GM12878 (cell line): Measurements from ENCODE around the gene CD96.

Experiments
- ATF7 ChIP-seq: fragments of 450-650 bp; IDR thresholded peaks from 2 replicates; pipeline ENCODE4 v1.6.1; 2016; ENCODE audit warnings: low read depth, mild to moderate bottlenecking
- CREM ChIP-seq: IDR thresholded peaks from 2 replicates; pipeline ENCODE4 v1.6.1; 2014; ENCODE audit warnings: antibody characterized with exemption, low read depth
- EZH2 ChIP-seq: IDR thresholded peaks from 2 replicates; pipeline ENCODE4 v1.6.1; 2012; ENCODE audit warnings: low read depth, mild to moderate bottlenecking, control low read depth, inconsistent platforms, low read length, borderline replicate concordance; ENCODE audit not compliant: control insufficient read depth
- IKZF1 ChIP-seq: fragments of 450-650 bp; conservative IDR thresholded peaks from 2 replicates; pipeline ENCODE4 v1.6.1; 2017; ENCODE audit warnings: antibody characterized with exemption, mild to moderate bottlenecking
- KAT2A ChIP-seq: conservative IDR thresholded peaks from 2 replicates; pipeline ENCODE4 v1.6.1; 2011; ENCODE audit warnings: low read depth, low read length; ENCODE audit not compliant: control insufficient read depth
- NFIC ChIP-seq: IDR thresholded peaks from 2 replicates; pipeline ENCODE4 v1.6.1; 2012; ENCODE audit warnings: low read depth, mild to moderate bottlenecking, inconsistent platforms, low read length, moderate library complexity
- POLR2A ChIP-seq: IDR thresholded peaks from 2 replicates; pipeline ENCODE4 v1.6.1; 2011; ENCODE audit warnings: low read depth, mild to moderate bottlenecking, low read length
- TBL1XR1 ChIP-seq: IDR thresholded peaks from 2 replicates; pipeline ENCODE4 v1.6.1; 2012; ENCODE audit warnings: low read depth, low read length, improper control_type of control experiment
- TCF3 ChIP-seq: IDR thresholded peaks from 2 replicates; pipeline ENCODE4 v1.6.1; 2012; ENCODE audit warnings: low read depth, mild to moderate bottlenecking, low read length, borderline replicate concordance; ENCODE audit not compliant: insufficient read depth
- TCF7 ChIP-seq: IDR thresholded peaks from 2 replicates; pipeline ENCODE4 v1.6.1; 2014; ENCODE audit warnings: antibody characterized with exemption, borderline replicate concordance
- USF1 ChIP-seq: IDR thresholded peaks from 2 replicates; pipeline ENCODE4 v1.6.1; 2011; ENCODE audit warnings: borderline replicate concordance, low read depth, mild to moderate bottlenecking, moderate library complexity, mixed read lengths, low read length; ENCODE audit not compliant: insufficient read depth; ENCODE audit errors: extremely low read length
- TF ChIP-seq, protein P1 (sequence below), 3 experiments: IDR thresholded peaks in 2 of 3; conservative IDR thresholded peaks in 1 of 3; 2 replicates each; pipeline ENCODE4 v1.5.1; 2011; ENCODE audit warnings: low read depth in 3 of 3, low read length in 3 of 3, mild to moderate bottlenecking in 3 of 3, control low read depth in 2 of 3, moderate library complexity in 2 of 3, inconsistent platforms in 1 of 3, mixed read lengths in 1 of 3; ENCODE audit not compliant: control insufficient read depth in 2 of 3, insufficient read depth in 1 of 3; ENCODE audit errors: extremely low read depth in 1 of 3

- TF ChIP-seq NFIC (no peak), EZH2 (no peak), TCF7 (no peak), USF1 (no peak), ATF7 (no peak), IKZF1 (no peak), TBL1XR1 (no peak), KAT2A (no peak), CREM (no peak), TCF3 (no peak), POLR2A (no peak)
- TF ChIP-seq, protein P1, sequence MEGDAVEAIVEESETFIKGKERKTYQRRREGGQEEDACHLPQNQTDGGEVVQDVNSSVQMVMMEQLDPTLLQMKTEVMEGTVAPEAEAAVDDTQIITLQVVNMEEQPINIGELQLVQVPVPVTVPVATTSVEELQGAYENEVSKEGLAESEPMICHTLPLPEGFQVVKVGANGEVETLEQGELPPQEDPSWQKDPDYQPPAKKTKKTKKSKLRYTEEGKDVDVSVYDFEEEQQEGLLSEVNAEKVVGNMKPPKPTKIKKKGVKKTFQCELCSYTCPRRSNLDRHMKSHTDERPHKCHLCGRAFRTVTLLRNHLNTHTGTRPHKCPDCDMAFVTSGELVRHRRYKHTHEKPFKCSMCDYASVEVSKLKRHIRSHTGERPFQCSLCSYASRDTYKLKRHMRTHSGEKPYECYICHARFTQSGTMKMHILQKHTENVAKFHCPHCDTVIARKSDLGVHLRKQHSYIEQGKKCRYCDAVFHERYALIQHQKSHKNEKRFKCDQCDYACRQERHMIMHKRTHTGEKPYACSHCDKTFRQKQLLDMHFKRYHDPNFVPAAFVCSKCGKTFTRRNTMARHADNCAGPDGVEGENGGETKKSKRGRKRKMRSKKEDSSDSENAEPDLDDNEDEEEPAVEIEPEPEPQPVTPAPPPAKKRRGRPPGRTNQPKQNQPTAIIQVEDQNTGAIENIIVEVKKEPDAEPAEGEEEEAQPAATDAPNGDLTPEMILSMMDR (IDR thresholded peaks at IDR 0.05 in 2 of 3, conservative IDR thresholded peaks at IDR 0.05 in 1 of 3; ENCODE audit: control insufficient read depth in 2 of 3, extremely low read depth in 1 of 3, insufficient read depth in 1 of 3, low read depth in 3 of 3, low read length in 3 of 3) = no peak
Measured at GRCh38 chr3:111648991-111649579, 107.1 kb downstream of the CD96 start.
